ENCODE data around the gene HHATL. TPM values are rescaled to one million over a fixed set of nuclear protein-coding genes. Genes with fewer than 3 reads are reported as not detected.

HHATL gene
- total and polyA plus RNA-seq, 2 of the 8 experiments (the other 6 are each of a cell fraction or from before 2014, with no cell fraction given), result 0.18 TPM; not detected in 1

GRCh38 chr3:42706721-42707619, 4.4 kb upstream of the HHATL start:
- H3K4me2 ChIP-seq (ENCODE audit: insufficient read depth in 1 of 2, low read depth in 2 of 2, low read length in 2 of 2), result no peak overlapping the region
- CTCF ChIA-PET (ENCODE audit: partially characterized antibody), result interaction anchor here (0.7 to 11.4 kb wide), 2 partner anchors 25 to 38 kb away, joined by 3 to 53 read pairs; no protein-coding TSS in a partner anchor
- H2BK20ac ChIP-seq (ENCODE audit: low read length), result no peak overlapping the region
- no peak for TF ChIP-seq EZH2 (IDR thresholded peaks at IDR 0.05; ENCODE audit: low read depth, low read length, severe bottlenecking)
- no peak for TF ChIP-seq PHF8 (conservative IDR thresholded peaks at IDR 0.05; ENCODE audit: low read depth, low read length)
- TF ChIP-seq EP300 (IDR thresholded peaks at IDR 0.05; ENCODE audit: borderline replicate concordance in 1 of 2, low read depth in 2 of 2, low read length in 2 of 2), result no peak
- TF ChIP-seq RAD21 (IDR thresholded peaks at IDR 0.05 in 1 of 2, conservative IDR thresholded peaks at IDR 0.05 in 1 of 2; ENCODE audit: low read depth in 2 of 2, low read length in 2 of 2), result no peak
- TF ChIP-seq ASH2L (IDR thresholded peaks at IDR 0.05; ENCODE audit: low read length), result no peak
- TF ChIP-seq KDM5A (IDR thresholded peaks at IDR 0.05; ENCODE audit: low read length), result no peak
- no peak for TF ChIP-seq GABPA (IDR thresholded peaks at IDR 0.05; ENCODE audit: borderline replicate concordance, insufficient read depth, low read length)
- no peak for TF ChIP-seq E2F6 (IDR thresholded peaks at IDR 0.05)
- no peak for TF ChIP-seq RNF2 (IDR thresholded peaks at IDR 0.05; ENCODE audit: borderline replicate concordance, low read depth, low read length, missing control alignments, poor library complexity, severe bottlenecking)

More at GRCh38 chr3:42706721-42707619, 4.4 kb upstream of the HHATL start:
- Histone ChIP-seq H2AK5ac (ENCODE audit: low read depth, low read length) (no peak overlapping the region), H3K23ac (ENCODE audit: insufficient read length) (no peak overlapping the region), H3K27ac (ENCODE audit: low read depth, low read length) (no peak overlapping the region), H4K20me1 (replicated peaks in 1 of 2; ENCODE audit: control insufficient read depth in 1 of 2, insufficient read depth in 2 of 2, low read length in 2 of 2) (peaks cover 0 to under 1% of the 10 kb centered on the region in 2 experiments), H4K91ac (replicated peaks; ENCODE audit: insufficient read length, low read length) (no peak overlapping the region), H3K14ac (ENCODE audit: insufficient read length) (no peak overlapping the region), H3K56ac (replicated peaks; ENCODE audit: insufficient read length, low read depth, low read length) (no peak overlapping the region), H3K27me3 (replicated peaks in 1 of 4; ENCODE audit: control insufficient read depth in 3 of 4, extremely low read depth in 1 of 4, insufficient read depth in 3 of 4, low read length in 3 of 4) (no peaks in the 10 kb centered on the region; a peak in 1 of 7 replicates), H4K5ac (ENCODE audit: insufficient read length, low read depth, low read length) (no peak overlapping the region), H3K79me2 (ENCODE audit: control insufficient read depth in 1 of 2, insufficient read depth in 2 of 2, low read length in 2 of 2) (no peaks in the 10 kb centered on the region), H3K9ac (replicated peaks in 1 of 4; ENCODE audit: extremely low read depth in 1 of 4, low read depth in 3 of 4, low read length in 3 of 4) (no peak overlapping the region), H3K18ac (ENCODE audit: extremely low read depth, low read length) (no peak overlapping the region), H3K4me3 (ENCODE audit: extremely low read depth in 1 of 4, insufficient read depth in 2 of 4, low read depth in 3 of 4, low read length in 4 of 4) (no peak overlapping the region), H2BK120ac (replicated peaks; ENCODE audit: low read depth, low read length) (no peak overlapping the region), H3K36me3 (ENCODE audit: control insufficient read depth in 2 of 4, insufficient read depth in 4 of 4, low read length in 3 of 4) (no peaks in the 10 kb centered on the region), H2AFZ (ENCODE audit: low read length) (no peak overlapping the region), H3K79me1 (ENCODE audit: low read depth, low read length) (no peaks in the 10 kb centered on the region), H3K23me2 (ENCODE audit: low read depth, low read length) (no peaks in the 10 kb centered on the region), H2BK12ac (ENCODE audit: low read depth, low read length) (no peak overlapping the region), H3K4ac (replicated peaks; ENCODE audit: insufficient read length, low read depth, low read length) (no peak overlapping the region), H4K8ac (ENCODE audit: extremely low read depth, insufficient read depth, low read length) (no peak overlapping the region), H3K4me1 (replicated peaks in 1 of 4; ENCODE audit: control insufficient read depth in 3 of 4, insufficient read depth in 4 of 4, low read length in 3 of 4) (peaks cover 0 to 5% (median 0%) of the 10 kb centered on the region in 4 experiments; a peak in 2 of 7 replicates), H2BK5ac (ENCODE audit: low read depth, low read length) (no peak overlapping the region), H3K9me3 (ENCODE audit: insufficient read depth in 2 of 2, low read depth in 1 of 2, low read length in 1 of 2) (no peaks in the 10 kb centered on the region), H2BK15ac (ENCODE audit: low read length) (no peak overlapping the region)
- FAIRE-seq, result no peak
- POLR2A ChIA-PET (ENCODE audit: partially characterized antibody), result interaction anchor here (0.6 kb wide), 1 partner anchor 96 kb away, joined by 3 read pairs; no protein-coding TSS in a partner anchor
- no peak for DNase-seq (ENCODE audit: low read depth in 1 of 2, low spot score in 2 of 2)
- 83% methylated on average over 7 of the region's 7 CpGs; no CpG with 5 or more reads in 1 of the 2 experiments for WGBS, 2 experiments (ENCODE audit: extremely low coverage in 1 of 2, insufficient coverage in 1 of 2, insufficient read length in 1 of 2, insufficient replicate concordance in 2 of 2, low coverage in 1 of 2, low lambda C conversion rate in 2 of 2, missing lambda C conversion rate in 1 of 2)
